HEK293T (cell line): ENCODE measurements around the gene PHACTR3.

ENCODE experiments used
- ARNT ChIP-seq: fragments of 450-650 bp; IDR thresholded peaks from 2 replicates; pipeline ENCODE4 v1.6.1; 2017; ENCODE audit warnings: mild to moderate bottlenecking
- ELF4 ChIP-seq: fragments of 450-650 bp; IDR thresholded peaks from 2 replicates; pipeline ENCODE4 v1.6.1; 2017; ENCODE audit warnings: antibody characterized with exemption
- FOXK2 ChIP-seq: fragments of 450-650 bp; IDR thresholded peaks from 2 replicates; pipeline ENCODE4 v1.6.1; 2016; ENCODE audit warnings: mild to moderate bottlenecking
- FOXM1 ChIP-seq: fragments of 450-650 bp; IDR thresholded peaks from 2 replicates; pipeline ENCODE4 v1.6.1; 2017; ENCODE audit warnings: mild to moderate bottlenecking, borderline replicate concordance
- NFRKB ChIP-seq: fragments of 450-650 bp; IDR thresholded peaks from 2 replicates; pipeline ENCODE4 v1.6.1; 2016; ENCODE audit warnings: mild to moderate bottlenecking, moderate library complexity
- SP1 ChIP-seq: fragments of 450-650 bp; IDR thresholded peaks from 2 replicates; pipeline ENCODE4 v1.6.1; 2017

DNA sequence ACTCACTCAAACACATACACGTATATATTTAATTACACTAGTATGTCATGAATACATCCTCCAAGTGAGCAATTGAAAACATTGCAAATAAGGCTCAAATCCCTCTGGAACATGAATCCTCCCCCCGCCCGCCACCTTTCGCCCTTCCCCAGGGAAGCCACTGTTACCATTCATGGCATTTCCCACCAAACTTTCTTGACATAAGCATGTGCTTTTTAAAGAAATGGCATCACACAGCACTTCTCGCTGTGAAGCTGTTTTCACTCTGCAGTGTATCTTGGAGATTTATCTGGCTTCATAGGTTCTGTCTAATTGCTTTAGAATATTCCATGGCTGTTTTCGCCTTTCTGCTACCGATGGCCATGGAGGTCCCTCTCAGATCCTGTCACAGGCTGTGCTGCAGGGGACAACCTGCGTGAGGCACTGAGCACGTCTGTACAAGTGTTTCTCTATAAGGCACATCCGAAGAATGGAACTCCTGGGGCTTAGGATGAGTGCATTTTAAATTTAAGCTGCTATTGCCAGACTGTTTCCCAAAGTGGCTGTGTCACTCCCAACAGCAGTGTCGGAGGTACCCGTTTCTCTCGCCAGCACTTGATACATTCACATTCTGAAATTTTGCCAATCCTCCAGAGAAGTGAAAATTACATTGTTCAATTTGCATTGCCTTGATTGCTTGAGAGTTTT lies 22.2 kb upstream of the PHACTR3 start:
- TF ChIP-seq ARNT (no peak), FOXK2 (no peak), ELF4 (no peak), NFRKB (no peak), SP1 (no peak), FOXM1 (no peak)
